Measurements from ENCODE around the gene PTPRD. TPM values are rescaled to one million over a fixed set of nuclear protein-coding genes. Genes with fewer than 3 reads are reported as not detected.

The PTPRD gene
- total RNA-seq, 1 experiment from 2014 or later, result not detected

- intact Hi-C loops (cut with micrococcal nuclease; ENCODE audit: unreplicated experiment), result no loop called here
- ChIA-PET CTCF (no interaction called here), POLR2A (no interaction called here)
- Histone ChIP-seq H3K27ac (ENCODE audit: low read length) (no peak overlapping the region), H3K4me1 (ENCODE audit: control insufficient read depth, insufficient read depth, low read length) (no peaks in the 10 kb centered on the region), H3K9me3 (ENCODE audit: control insufficient read depth, insufficient read depth, low read depth, low read length) (no peaks in the 10 kb centered on the region), H3K27me3 (ENCODE audit: control insufficient read depth, insufficient read depth, low read length) (no peaks in the 10 kb centered on the region), H3K4me3 (ENCODE audit: low read depth in 2 of 2, low read length in 2 of 2) (no peak overlapping the region), H3K36me3 (ENCODE audit: control insufficient read depth, insufficient read depth, low read length) (no peaks in the 10 kb centered on the region)
- ATAC-seq (no peak), DNase-seq (ENCODE audit: low read depth, low spot score) (no peak)
- in situ Hi-C loops (cut with HindIII; ENCODE audit: low pct_unique_long_range_greater_than_20kb, low sequenced_read_pairs), result no loop called here
- no TSS peak for BruUV-seq (replicated peaks)
- TF ChIP-seq REST (IDR thresholded peaks at IDR 0.05; ENCODE audit: insufficient read depth in 1 of 2, low read depth in 2 of 2, low read length in 1 of 2) (no peak), CTCF (IDR thresholded peaks at IDR 0.05) (no peak), SIN3A (IDR thresholded peaks at IDR 0.05; ENCODE audit: borderline replicate concordance, insufficient read depth, low read depth, low read length) (no peak), POLR2AphosphoS5 (IDR thresholded peaks at IDR 0.05; ENCODE audit: low read depth, low read length) (no peak), TCF7L2 (IDR thresholded peaks at IDR 0.05; ENCODE audit: low read depth, low read length) (no peak)
Observed at GRCh38 chr9:8447601-8448000, 2165.2 kb downstream of the PTPRD start.

GRCh38 chr9:8437876-8438275, 2174.9 kb downstream of the PTPRD start:
- no peak overlapping the region for H3K4me3 ChIP-seq (ENCODE audit: low read depth in 2 of 2, low read length in 2 of 2)
- ATAC-seq (no peak), DNase-seq (ENCODE audit: low read depth, low spot score) (no peak)
- no peak overlapping the region for H3K27ac ChIP-seq (ENCODE audit: low read length)
- TF ChIP-seq REST (IDR thresholded peaks at IDR 0.05; ENCODE audit: insufficient read depth in 1 of 2, low read depth in 2 of 2, low read length in 1 of 2) (no peak), POLR2AphosphoS5 (IDR thresholded peaks at IDR 0.05; ENCODE audit: low read depth, low read length) (no peak), SIN3A (IDR thresholded peaks at IDR 0.05; ENCODE audit: borderline replicate concordance, insufficient read depth, low read depth, low read length) (no peak), CTCF (IDR thresholded peaks at IDR 0.05) (no peak), TCF7L2 (IDR thresholded peaks at IDR 0.05; ENCODE audit: low read depth, low read length) (no peak)
- no peaks in the 10 kb centered on the region for H3K27me3 ChIP-seq (ENCODE audit: control insufficient read depth, insufficient read depth, low read length)
- ChIA-PET CTCF (no interaction called here), POLR2A (no interaction called here)
- in situ Hi-C loops (cut with HindIII; ENCODE audit: low pct_unique_long_range_greater_than_20kb, low sequenced_read_pairs) (no loop called here), intact Hi-C loops (cut with micrococcal nuclease; ENCODE audit: unreplicated experiment) (no loop called here)
- BruUV-seq (replicated peaks), result no TSS peak
- H3K9me3 ChIP-seq (ENCODE audit: control insufficient read depth, insufficient read depth, low read depth, low read length), result no peaks in the 10 kb centered on the region
- H3K4me1 ChIP-seq (ENCODE audit: control insufficient read depth, insufficient read depth, low read length), result no peaks in the 10 kb centered on the region
- H3K36me3 ChIP-seq (ENCODE audit: control insufficient read depth, insufficient read depth, low read length), result no peaks in the 10 kb centered on the region
